ENCODE data around the gene CPTP. TPM values are rescaled to one million over a fixed set of nuclear protein-coding genes. Genes with fewer than 3 reads are reported as not detected.

Gene CPTP
- total and polyA plus RNA-seq, 2 of the 13 experiments (the other 11 are each of a cell fraction or from before 2014, with no cell fraction given): 5.5 to 9.3 TPM

DNA sequence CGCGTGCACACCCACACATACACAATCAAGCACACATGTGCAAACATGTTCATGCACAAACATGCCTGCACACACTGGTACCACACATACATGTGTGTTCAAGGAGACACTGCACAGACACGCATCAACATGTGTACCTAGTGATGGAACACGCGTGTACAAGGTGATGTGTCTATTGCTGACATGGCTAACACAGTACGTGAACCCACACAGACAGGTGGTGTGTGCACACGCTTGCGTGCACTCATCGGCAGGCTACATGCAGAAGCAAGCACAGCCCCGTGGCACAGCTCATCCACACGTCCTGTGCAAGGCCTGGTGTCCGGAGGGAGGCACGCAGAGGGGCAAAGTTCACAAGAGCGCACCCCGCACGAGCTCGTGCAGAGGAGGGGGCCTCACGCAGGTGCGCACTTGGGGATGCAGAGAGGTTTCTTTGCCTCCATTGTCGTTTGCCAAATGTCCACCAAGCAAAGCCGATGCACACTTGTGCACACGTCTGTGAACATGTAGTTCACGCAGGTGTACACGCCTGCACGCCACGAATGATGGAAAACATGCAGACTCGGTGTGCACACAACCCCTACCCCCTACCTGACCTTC lies 17.8 kb upstream of the CPTP start (continued):
- TF ChIP-seq, protein P1, sequence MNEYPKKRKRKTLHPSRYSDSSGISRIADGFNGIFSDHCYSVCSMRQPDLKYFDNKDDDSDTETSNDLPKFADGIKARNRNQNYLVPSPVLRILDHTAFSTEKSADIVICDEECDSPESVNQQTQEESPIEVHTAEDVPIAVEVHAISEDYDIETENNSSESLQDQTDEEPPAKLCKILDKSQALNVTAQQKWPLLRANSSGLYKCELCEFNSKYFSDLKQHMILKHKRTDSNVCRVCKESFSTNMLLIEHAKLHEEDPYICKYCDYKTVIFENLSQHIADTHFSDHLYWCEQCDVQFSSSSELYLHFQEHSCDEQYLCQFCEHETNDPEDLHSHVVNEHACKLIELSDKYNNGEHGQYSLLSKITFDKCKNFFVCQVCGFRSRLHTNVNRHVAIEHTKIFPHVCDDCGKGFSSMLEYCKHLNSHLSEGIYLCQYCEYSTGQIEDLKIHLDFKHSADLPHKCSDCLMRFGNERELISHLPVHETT (CRISPR knock-in tag; conservative IDR thresholded peaks at IDR 0.05): no peak
- TF ChIP-seq, protein P2, sequence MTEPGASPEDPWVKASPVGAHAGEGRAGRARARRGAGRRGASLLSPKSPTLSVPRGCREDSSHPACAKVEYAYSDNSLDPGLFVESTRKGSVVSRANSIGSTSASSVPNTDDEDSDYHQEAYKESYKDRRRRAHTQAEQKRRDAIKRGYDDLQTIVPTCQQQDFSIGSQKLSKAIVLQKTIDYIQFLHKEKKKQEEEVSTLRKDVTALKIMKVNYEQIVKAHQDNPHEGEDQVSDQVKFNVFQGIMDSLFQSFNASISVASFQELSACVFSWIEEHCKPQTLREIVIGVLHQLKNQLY (CRISPR knock-in tag; IDR thresholded peaks at IDR 0.05): peak; percentile 20; the same call in 1 of the 2 replicates
- TF ChIP-seq, protein P3, sequence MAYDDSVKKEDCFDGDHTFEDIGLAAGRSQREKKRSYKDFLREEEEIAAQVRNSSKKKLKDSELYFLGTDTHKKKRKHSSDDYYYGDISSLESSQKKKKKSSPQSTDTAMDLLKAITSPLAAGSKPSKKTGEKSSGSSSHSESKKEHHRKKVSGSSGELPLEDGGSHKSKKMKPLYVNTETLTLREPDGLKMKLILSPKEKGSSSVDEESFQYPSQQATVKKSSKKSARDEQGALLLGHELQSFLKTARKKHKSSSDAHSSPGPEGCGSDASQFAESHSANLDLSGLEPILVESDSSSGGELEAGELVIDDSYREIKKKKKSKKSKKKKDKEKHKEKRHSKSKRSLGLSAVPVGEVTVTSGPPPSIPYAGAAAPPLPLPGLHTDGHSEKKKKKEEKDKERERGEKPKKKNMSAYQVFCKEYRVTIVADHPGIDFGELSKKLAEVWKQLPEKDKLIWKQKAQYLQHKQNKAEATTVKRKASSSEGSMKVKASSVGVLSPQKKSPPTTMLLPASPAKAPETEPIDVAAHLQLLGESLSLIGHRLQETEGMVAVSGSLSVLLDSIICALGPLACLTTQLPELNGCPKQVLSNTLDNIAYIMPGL (CRISPR knock-in tag; IDR thresholded peaks at IDR 0.05; ENCODE audit: borderline replicate concordance in 1 of 2, low read depth in 1 of 2): peak in 1 of 2 experiments; percentile 41; a peak in 3 of 4 replicates
- no peak for TF ChIP-seq ZFP36 (IDR thresholded peaks at IDR 0.05; ENCODE audit: borderline replicate concordance, low read depth, low read length, partially characterized antibody)
- TF ChIP-seq GATA4 (IDR thresholded peaks at IDR 0.05; ENCODE audit: borderline replicate concordance, low read depth): no peak
- TF ChIP-seq ZSCAN25 (CRISPR knock-in tag; IDR thresholded peaks at IDR 0.05): peak; percentile 70; the same call in 1 of the 2 replicates
- peak; percentile 58; the same call in 1 of the 2 replicates for TF ChIP-seq HNF4G (IDR thresholded peaks at IDR 0.05; ENCODE audit: borderline replicate concordance, low read depth, low read length)
- peak; percentile 69 for TF ChIP-seq HNF4G (CRISPR knock-in tag; IDR thresholded peaks at IDR 0.05; ENCODE audit: borderline replicate concordance, low read depth)
- TF ChIP-seq MED1 (CRISPR knock-in tag; IDR thresholded peaks at IDR 0.05): peak; percentile 64; the same call in 1 of the 2 replicates
- TF ChIP-seq POLR2A (IDR thresholded peaks at IDR 0.05; ENCODE audit: insufficient read depth in 1 of 2, low read depth in 2 of 2, low read length in 2 of 2): peak in 1 of 2 experiments; percentile 34; a peak in 1 of 4 replicates
- TF ChIP-seq PPARG (CRISPR knock-in tag; conservative IDR thresholded peaks at IDR 0.05): no peak
- no peak for TF ChIP-seq ZNF562 (CRISPR knock-in tag; IDR thresholded peaks at IDR 0.05; ENCODE audit: borderline replicate concordance)
- TF ChIP-seq, protein P4, sequence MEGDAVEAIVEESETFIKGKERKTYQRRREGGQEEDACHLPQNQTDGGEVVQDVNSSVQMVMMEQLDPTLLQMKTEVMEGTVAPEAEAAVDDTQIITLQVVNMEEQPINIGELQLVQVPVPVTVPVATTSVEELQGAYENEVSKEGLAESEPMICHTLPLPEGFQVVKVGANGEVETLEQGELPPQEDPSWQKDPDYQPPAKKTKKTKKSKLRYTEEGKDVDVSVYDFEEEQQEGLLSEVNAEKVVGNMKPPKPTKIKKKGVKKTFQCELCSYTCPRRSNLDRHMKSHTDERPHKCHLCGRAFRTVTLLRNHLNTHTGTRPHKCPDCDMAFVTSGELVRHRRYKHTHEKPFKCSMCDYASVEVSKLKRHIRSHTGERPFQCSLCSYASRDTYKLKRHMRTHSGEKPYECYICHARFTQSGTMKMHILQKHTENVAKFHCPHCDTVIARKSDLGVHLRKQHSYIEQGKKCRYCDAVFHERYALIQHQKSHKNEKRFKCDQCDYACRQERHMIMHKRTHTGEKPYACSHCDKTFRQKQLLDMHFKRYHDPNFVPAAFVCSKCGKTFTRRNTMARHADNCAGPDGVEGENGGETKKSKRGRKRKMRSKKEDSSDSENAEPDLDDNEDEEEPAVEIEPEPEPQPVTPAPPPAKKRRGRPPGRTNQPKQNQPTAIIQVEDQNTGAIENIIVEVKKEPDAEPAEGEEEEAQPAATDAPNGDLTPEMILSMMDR (CRISPR knock-in tag; IDR thresholded peaks at IDR 0.05): peak; percentile 15; the same call in 1 of the 2 replicates
- 0 out of 2 replicates have a peak, but pooled peaks have one; percentile 51 for TF ChIP-seq ZNF780A (CRISPR knock-in tag; IDR thresholded peaks at IDR 0.05)
- TF ChIP-seq ZFX (CRISPR knock-in tag; IDR thresholded peaks at IDR 0.05; ENCODE audit: low read depth): peak; percentile 89
- TF ChIP-seq NONO (IDR thresholded peaks at IDR 0.05): no peak
- peak; percentile 64; the same call in 1 of the 2 replicates for TF ChIP-seq NONO (CRISPR knock-in tag; conservative IDR thresholded peaks at IDR 0.05)
- TF ChIP-seq ZNF282 (IDR thresholded peaks at IDR 0.05; ENCODE audit: partially characterized antibody): no peak
- no peak for TF ChIP-seq ZNF3 (CRISPR knock-in tag; IDR thresholded peaks at IDR 0.05)
- TF ChIP-seq BRD4 (CRISPR knock-in tag; IDR thresholded peaks at IDR 0.05): peak; percentile 95
- TF ChIP-seq, protein P5, sequence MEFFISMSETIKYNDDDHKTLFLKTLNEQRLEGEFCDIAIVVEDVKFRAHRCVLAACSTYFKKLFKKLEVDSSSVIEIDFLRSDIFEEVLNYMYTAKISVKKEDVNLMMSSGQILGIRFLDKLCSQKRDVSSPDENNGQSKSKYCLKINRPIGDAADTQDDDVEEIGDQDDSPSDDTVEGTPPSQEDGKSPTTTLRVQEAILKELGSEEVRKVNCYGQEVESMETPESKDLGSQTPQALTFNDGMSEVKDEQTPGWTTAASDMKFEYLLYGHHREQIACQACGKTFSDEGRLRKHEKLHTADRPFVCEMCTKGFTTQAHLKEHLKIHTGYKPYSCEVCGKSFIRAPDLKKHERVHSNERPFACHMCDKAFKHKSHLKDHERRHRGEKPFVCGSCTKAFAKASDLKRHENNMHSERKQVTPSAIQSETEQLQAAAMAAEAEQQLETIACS (CRISPR knock-in tag; IDR thresholded peaks at IDR 0.05): peak; percentile 66
- TF ChIP-seq, protein P6, sequence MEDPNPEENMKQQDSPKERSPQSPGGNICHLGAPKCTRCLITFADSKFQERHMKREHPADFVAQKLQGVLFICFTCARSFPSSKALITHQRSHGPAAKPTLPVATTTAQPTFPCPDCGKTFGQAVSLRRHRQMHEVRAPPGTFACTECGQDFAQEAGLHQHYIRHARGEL (CRISPR knock-in tag; IDR thresholded peaks at IDR 0.05): 0 out of 2 replicates have a peak, but pooled peaks have one; percentile 15
- peak; percentile 71; the same call in 1 of the 2 replicates for TF ChIP-seq IRX3 (CRISPR knock-in tag; IDR thresholded peaks at IDR 0.05; ENCODE audit: borderline replicate concordance, low read depth)
- TF ChIP-seq SALL1 (CRISPR knock-in tag; IDR thresholded peaks at IDR 0.05): peak; percentile 71
